Fibroblast of skin of left biceps (primary cell): ENCODE data around the gene FGF22.
"Not testable (repeated sequence)": the region's sequence is repeated elsewhere in the genome, so short reads cannot be mapped to it uniquely, and the experiment has no call there.

Experiments
- DNase-seq, 2 experiments: peaks; one replicate each; pipeline ENCODE4 v3.0.0-alpha.2; 2013; ENCODE audit warnings: low read depth in 2 of 2

The FGF22 gene

DNA sequence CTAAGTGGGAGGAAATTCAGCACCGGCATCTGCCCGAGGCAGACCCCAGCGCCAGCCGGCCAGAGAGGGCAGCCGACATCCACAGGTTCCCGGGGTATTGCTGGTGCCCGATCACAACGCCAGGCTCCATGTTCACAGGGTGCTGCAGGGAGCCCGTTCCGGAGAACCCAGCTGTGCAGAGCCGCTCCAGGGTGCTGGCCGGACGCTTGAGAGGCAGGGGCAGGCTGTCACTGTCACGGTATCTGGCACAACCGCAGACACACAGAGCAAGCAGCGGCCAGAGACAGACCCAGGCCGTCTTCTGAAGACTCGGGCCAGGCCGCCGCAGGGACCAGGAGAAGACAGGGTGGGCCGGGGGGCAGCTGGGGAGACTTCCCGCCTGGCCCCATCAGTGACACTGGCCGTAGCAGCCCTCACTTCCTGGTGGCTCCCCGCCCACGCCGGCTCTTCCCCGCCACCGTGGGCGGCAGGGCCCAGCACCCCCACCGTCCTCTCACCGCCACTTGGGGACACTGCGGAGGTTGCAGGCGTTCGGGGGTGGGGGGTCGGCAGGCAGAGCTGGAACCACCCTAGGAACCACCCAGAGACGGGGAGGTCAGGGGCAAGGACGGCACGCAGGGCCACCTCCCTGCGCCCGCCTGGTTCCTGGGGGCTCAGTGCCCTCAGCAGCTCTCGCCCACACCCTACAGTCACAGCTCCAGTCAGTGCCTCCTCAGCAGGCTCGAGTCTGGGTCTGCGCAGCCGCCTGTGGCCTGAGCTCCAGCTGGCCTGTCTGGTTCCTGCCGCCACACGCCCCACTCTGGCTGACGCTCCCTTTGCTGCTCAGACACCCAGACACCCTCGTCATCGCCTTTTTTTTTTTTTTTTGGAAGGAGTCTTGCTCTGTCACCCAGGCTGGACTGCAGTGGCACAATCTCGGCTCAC lies 19.5 kb downstream of the FGF22 start:
- no peak for DNase-seq

DNA sequence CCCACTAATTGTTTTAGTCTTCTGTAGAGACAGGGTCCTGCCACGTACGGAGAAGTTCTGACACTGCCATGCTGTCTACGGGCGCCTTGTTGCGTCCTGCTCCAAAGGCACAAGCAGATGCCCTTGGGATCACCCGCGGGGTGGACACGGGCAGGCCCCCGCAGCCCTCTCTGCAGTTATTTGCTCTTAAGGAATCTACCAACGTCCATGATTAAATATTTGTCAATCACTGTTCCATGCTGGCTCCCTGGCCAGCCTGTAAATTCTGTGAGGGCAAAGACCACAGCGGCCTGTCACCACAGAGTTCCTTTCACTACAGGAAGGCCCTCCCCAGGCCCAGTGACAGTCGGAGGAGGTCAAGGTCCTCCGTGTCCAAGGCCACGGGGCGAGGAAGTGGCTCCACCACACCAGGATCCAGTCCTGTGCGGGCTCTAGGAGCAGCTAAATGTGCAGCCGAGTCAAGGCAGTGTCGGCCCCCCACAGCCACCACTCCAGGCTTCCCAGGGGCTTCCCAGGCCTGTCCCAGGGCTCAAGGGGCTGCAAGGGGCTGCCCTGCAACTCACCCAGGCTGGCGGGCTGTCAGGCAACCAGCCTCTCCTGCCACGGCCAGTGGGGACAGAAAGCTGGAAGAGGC lies 21.2 kb downstream of the FGF22 start:
- no peak for DNase-seq

DNA sequence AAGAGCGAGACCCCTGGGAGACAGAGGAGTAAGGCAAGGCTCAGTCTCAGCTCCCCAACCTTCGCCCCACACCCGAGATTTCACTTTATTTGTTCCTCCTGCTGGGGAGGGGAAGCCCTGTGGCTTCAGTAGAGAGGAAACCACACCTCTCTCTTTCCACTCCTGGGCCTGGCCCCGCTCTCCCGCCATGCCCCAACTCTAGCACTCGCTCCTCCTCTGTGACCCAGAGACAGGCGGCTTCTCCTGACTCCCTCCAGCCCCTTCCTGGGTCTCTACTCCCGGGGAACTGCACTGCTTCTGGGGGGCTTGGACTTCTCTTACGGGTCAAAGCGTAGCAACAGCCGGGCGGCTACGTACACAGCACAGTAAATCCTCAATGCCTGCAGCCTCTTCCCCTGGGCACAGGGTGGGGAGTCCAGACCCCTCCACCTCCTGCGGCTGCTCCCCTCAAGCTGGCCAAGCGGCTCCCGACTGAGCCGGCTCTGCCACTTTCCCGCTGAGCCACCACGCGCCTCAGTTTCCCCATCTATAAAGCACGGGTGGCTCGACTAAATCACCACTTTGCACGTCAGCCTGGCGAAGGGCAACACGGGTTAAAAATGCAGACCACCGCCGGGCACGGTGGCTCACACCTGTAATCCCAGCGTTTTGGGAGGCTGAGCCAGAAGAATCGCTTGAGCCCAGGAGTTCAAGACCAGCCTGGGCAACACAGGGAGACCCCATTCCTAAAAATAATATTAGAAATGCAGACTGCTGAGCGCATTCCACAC lies 21.9 kb downstream of the FGF22 start:
- no peak for DNase-seq

DNA sequence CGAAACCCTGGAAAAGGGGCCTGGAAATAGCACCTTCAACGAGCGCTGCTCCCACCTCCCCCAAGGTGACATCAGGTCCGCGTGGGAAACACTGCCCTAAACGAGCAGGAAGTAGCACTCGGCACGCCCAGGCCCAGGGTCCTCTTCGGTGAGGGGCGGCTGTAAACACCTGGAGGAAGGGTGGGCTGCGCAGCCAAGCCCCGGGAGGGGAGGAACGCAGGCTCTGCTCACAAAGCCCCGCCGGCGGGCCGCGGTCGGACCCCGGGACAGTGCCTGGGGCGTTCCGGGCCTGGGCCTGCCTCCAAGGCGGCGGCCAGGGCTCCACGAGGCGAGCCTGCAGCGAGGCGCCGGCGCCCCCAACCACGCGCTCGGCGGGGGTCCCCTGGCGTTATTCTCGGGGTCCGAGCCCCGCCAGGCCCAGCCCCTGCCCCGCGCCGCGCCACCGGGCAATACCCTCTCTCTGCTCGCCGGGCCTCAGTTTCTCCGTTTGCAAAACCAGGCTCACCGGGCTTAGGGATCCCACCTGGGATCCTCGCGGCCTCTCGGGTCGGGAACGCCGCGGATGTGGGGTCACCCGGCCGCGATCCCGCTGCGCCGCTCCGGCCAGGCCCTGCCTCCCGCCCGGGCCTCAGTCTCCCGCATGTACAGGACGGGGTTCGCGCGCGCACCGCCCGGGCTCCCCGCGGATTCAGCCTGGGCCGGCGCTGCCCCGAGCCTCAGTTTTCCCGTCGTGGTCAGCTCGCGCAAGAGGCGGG lies 22.7 kb downstream of the FGF22 start:
- DNase-seq = no peak

DNA sequence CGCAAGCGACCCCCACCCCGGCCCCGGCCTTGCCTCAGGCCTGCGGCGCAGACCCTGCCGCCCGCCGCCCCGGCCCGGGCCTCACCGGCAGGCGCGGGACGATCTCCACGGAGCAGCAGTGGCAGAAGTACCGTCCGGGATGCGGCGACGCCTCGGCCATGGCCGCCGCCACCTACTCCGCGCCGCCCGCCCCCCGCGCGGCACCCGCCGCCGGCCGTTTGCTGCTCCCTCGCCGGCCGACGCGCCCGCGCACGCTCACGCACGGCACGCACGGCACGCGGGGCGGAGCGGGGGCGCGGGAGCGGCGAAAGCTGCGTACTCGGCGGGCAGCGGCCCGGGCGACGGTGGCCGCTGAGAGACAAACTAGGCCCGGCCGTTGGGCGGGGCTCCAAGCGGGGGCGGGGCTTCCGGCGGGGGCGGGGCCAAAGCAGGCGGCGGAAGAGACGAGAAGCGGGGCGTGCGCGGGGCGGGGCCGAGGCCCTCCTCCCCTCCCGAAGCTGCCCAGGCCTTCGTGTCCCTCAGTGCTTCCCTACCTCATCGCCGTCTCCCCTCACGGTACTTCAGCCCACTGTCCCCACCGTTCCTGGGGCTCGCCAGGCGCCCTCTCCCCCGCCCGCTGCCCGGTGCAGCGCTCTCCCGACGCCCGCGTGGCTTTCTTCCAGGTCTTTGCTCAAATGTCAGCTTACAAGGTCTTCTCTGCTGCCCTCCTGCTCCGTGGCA lies 23.4 kb downstream of the FGF22 start, which contains the start of gene RNF126:
TSS of gene RNF126 (minus strand) at position 253 of the 720 bp plus-strand sequence. CDS start at position 160, 93 bp downstream.
- DNase-seq = peak; percentile 84 to 85

DNA sequence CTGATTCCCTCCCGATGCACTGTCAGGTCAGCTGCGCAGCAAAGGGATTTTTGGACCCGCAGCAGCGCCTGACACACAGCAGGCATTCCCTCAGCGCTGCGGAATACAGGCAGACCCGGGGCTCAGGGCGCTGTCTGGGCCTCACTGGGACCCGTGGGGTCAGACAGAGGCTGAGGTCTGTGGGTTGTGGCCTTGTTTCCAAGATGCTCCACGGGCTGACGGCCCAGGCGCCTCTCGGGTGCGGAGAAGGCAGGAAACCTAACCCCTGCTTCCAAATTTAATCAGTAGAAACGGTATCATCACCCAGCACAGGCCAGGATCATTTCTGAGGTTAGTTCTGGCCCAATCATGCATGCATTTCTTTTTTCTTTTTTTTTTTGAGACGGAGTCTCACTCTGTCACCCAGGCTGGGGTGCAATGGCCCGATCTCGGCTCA lies 24.0 kb downstream of the FGF22 start:
- DNase-seq = no peak

DNA sequence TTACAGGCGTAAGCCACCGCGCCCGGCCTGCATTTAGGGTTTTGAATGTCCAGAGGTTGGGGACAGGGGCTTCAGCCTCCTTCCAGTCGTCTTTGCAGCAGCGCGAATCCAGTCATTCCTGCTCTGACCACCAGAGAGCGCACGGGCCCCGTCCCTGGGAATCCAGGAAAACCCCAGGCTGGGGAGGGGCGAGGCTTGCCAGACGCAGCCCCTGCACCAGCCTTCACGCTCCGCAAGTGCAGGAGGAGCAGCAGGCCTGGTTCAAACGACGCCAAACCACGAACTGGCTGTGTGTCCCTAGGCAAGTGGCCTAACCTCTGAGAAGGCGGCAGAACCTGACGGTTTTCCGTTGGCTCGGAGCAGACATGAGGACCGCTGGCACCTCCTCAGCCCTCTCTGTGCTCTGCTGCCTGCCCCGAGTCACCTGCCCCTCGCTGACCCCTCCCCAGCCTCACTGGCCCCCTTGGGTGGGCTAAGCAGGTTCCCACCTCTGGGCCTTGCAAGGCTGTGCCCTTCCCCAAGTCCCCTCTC lies 25.3 kb downstream of the FGF22 start:
- DNase-seq = peak; percentile 29 to 33

DNA sequence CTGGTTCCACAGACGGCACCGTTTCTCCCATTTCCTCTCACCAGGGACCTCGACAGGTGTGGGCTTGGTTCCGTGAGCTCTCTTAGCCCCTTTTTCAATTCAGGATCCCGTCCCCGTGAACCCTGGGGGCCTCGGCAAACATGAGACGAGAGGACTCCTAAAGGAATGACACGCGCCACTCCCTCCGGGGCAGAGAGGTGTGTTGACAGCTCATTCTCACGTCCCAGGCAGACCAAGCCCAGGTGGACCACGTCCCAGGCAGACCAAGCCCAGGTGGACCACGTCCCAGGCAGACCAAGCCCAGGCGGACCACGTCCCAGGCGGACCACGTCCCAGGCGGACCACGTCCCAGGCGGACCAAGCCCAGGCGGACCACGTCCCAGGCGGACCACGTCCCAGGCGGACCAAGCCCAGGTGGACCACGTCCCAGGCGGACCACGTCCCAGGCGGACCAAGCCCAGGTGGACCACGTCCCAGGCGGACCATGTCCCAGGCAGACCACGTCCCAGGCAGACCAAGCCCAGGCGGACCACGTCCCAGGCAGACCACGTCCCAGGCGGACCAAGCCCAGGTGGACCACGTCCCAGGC lies 27.4 kb downstream of the FGF22 start:
- DNase-seq = not testable (repeated sequence)

DNA sequence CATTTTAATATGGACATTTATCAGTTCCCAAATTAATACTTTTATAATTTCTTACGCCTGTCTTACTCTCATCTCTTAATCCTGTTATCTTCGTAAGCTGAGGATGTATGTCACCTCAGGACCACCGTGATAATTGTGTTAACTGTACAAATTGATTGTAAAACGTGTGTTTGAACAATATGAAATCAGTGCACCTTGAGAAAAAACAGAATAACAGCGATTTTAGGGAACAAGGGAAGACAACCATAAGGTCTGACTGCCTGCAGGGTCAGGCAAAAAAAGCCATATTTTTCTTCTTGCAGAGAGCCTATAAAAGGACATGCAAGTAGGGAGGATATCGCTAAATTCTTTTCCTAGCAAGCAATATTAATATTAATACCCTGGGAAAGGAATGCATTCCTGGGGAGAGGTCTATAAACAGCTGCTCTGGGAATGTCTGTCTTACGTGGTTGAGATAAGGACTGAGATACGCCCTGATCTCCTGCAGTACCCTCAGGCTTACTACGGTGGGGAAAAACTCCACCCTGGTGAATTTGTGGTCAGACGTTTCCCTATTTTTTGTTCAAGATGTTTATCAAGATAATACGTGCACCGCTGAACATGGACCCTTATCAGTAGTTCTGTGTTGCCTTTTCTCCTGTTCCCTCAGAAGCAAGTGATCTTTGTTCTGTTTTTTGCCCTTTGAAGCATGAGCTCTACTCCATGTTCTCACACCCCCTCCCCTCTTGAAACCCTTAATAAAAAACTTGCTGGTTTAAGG lies 29.2 kb downstream of the FGF22 start:
- not testable (repeated sequence) for DNase-seq

DNA sequence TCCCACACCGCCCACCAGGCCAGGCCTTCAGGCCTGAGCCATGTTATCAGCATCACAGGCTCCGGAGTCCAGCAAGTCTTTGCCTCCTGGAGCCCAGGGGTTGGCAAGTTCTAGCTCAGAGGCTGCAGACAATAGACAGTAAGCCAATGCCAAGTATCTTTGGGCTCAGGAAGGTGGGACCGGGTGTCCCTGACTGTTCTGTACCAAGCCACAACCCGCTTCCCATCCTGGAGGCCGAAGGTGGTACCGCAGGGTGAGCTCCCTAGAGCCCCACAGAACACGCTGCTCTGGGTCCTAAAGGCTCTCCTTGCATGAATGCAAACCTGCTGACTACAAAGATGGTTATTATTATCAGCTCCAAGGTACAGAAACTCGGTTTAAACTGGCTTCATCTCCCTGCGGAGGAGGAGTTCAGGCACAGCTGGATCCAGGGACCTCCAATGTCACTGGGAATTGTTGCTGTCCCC lies 31.0 kb downstream of the FGF22 start:
- DNase-seq = no peak

DNA sequence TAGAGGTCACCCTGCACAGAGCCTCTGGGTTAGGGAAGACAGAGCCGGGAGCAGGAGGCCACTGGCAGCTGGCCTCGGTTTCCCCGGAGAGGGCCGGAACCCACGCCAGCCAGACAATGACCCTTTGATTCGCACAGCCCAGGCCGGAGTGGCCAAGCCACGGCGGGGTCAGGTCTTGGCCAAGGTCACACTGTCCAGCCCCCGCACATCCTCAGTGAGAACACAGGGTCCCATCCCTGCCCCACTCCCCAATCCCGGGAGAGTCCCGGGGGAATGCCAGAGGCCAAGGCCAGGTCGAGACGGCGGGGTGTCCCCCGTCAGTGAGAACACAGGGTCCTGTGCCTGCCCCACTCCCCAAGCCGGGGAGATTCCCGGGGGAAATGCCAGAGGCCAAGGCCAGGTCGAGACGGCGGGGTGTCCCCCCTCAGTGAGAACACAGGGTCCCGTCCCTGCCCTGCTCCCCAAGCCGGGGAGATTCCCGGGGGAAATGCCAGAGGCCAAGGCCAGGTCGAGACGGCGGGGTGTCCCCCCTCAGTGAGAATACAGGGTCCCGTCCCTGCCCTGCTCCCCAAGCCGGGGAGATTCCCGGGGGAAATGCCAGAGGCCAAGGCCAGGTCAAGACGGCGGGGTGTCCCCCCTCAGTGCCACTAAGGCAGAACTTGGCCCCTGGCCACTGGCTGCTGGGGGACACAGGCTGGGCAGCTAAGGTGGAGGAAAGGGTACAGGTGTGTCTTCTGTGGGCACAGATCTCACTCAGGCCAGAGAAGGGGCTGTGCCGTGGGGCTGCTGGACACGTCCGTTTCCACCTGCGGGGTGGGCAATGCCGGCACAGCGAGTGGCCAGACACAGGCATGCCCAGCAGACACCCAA lies 34.8 kb downstream of the FGF22 start:
- DNase-seq = no peak

DNA sequence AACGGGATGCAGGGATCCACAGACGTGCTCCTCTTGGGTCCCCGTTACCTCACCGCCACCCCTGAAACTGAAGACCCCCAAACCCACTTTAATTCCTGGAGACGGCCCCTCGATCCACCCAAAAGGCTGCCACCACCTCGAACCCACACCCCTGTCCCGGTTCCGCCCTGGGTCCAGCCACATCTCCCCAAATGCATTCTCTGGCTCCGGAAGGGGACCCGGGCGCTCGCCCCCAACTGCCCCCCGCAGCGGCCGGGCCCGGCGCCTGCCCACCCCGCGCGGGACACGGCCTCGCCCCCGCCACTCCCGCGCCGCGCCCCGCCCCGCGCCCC lies 36.3 kb downstream of the FGF22 start:
- DNase-seq = no peak

DNA sequence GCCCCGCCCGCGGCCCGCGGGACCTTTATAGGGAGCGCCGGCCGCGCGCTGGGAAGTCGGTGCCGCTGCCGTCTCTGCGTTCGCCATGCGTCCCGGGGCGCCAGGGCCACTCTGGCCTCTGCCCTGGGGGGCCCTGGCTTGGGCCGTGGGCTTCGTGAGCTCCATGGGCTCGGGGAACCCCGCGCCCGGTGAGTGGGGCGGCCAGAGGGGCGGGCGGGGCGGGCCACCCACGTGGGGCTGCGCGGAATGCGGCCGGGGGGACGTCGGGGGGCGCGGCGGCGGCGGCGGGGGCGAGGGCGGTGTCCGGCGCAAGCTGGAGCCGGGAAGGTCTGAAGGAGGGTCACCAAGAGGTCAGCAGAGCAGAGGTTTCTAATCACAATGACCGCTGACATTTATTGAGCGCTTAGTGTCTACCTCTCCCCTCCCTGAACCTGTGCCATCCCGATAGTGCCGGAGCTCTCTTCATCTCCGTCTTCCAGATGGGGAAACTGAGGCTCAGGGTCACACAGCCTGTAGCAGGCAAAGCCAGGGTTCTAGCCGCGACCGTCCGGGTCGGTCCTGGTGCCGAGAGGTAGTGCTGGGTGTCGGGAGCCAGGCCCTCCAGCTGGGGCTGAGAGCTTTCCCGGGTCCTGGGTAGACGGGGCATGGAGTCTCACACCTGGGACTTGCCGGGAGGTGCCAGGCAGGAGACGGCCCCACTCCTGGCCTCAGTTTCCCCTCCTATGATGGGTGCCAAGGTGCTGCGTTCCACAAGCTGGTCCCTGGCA lies 36.8 kb downstream of the FGF22 start, which contains the start of gene FSTL3:
TSS of gene FSTL3 (plus strand) at position 54 of the 767 bp plus-strand sequence. CDS start at position 86, 32 bp downstream.
- no peak for DNase-seq

DNA sequence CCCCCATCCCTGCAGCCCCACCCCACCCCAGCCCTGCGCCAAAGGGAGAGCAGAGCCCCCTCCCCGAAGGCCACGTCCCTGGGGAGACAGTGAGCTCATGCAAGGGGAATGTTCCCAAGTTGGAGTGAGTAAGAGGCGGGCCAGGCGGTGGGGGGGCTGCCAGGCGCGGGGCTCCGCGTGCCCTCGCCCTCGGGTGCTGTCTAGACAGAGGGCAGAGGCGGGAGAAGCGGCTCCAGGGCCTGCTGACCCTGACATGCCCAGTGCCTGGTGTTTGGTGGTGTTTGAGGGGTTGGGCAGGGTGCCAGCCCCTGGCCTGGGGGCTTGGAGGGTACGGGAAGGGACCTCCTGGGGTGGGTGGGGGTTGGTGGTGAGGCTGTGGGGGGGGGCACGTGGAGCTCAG lies 37.5 kb downstream of the FGF22 start:
- DNase-seq = peak; percentile 55 to 57

DNA sequence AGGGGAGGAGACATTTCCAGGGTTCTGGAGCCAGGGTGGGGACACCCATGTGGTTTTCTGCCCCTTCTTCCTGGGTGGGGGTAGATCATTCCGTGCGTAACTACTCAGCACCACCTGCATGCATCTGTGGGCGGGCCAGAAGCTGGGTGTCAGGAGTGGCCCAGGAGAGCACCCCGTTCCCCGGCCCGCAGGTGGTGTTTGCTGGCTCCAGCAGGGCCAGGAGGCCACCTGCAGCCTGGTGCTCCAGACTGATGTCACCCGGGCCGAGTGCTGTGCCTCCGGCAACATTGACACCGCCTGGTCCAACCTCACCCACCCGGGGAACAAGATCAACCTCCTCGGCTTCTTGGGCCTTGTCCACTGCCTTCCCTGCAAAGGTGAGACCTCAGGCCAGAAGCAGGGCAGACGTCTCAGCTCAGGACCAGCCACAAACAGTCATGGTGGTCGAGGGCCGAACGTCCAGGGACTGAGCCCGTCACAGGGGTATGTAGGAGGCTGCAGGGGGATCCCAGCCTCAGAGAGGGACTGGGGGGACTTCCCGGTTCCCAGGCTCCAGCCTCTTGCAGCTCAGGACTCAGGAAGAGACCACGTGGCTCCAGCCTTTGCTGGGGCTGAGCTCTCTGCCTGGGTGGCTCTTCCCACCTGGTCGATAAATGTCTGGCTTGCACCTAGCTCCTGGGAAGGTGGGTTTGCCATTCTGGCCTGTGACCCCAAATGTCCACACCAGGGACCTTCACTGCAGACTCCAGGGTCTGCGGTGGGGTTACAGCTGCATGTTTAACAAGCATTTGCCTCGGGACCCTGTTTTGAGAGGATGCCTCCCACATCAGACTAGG lies 38.1 kb downstream of the FGF22 start:
- no peak for DNase-seq

DNA sequence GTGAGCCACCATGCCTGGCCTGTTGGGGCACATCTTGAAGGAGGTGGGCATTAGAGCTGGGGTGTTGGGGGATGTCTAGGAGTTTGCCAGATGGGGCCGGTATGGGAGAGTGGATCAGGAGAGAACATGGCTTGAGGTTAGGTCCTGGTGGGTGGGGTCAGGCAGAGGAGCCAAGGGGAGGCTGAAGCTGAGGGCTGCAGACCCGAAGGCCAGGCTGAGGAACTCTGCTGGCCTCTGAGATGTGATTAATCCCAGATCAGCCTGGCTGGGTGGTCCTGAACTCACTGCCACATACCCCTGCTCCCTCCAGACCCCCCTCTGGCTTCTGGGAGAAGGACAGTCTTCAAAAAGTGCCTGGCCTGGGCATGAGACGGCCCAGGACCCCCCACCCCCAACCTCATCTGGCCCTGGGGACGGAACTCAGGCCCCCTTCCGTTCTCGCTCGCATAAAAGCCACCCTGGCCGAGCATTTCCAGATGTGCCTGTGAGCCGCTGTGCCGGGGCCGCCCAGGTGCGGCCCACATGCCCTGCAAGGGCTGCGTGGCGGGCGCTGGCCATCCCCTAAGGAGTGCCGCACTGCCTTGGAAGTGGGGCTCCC lies 39.2 kb downstream of the FGF22 start:
- no peak for DNase-seq
